DOHH2 (cell line): ENCODE measurements around the gene TXNIP.

ENCODE experiments used
- CTCF ChIP-seq: fragments of 200-600 bp; sonication (generic); IDR thresholded peaks from one replicate; pipeline ENCODE4 v1.5.1; 2014; ENCODE audit warnings: antibody characterized with exemption, mild to moderate bottlenecking, low read depth, low read length; ENCODE audit not compliant: poor library complexity, severe bottlenecking
- EZH2phosphoT487 ChIP-seq: fragments of 200-600 bp; sonication (generic); IDR thresholded peaks from 2 replicates; pipeline ENCODE4 v1.6.1; 2017; ENCODE audit warnings: borderline replicate concordance, mild to moderate bottlenecking, antibody characterized with exemption, low read length, moderate library complexity, mixed read lengths

GRCh38 chr1:145972580-145972979 is 23.8 kb downstream of the TXNIP start:
- TF ChIP-seq CTCF (no peak), EZH2phosphoT487 (no peak)
